Measurements from ENCODE around the gene CDC73. TPM values are rescaled to one million over a fixed set of nuclear protein-coding genes. Genes with fewer than 3 reads are reported as not detected.

CDC73 gene
- polyA plus RNA-seq, 1 donor (not counting 4 experiments of a cell fraction or from before 2014, with no cell fraction given), result 45.3 TPM

DNA sequence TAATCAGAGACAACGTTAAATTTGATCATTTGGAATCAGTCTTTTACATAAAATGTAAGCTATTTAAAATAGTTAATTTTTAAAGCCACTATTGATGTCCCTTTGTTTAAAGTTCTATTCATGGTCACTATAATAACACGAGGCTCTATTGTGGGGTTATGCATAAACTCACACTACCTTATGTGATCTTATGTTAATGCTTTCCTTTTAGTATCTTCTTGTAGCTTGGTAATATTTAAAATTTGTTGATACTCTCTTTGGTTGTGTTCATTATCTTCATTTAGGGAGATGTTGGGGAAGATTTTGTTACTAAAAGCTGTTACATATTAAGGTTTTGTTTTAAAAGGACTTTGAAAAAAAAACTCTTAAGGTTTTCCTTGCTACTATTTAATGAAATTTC is 63.4 kb downstream of the CDC73 start:
- H2AFZ ChIP-seq (ENCODE audit: control insufficient read depth, low read length), result no peak overlapping the region
- H3K27ac ChIP-seq (ENCODE audit: control insufficient read depth, insufficient read depth, low read length), result no peak overlapping the region
- H3K4me1 ChIP-seq (ENCODE audit: control insufficient read depth, extremely low read depth, insufficient read depth, low read length), result peaks cover 15% of the 10 kb centered on the region
- DNase-seq (ENCODE audit: low read depth, low spot score) (no peak), FAIRE-seq (no peak)
- TF ChIP-seq, protein P1, sequence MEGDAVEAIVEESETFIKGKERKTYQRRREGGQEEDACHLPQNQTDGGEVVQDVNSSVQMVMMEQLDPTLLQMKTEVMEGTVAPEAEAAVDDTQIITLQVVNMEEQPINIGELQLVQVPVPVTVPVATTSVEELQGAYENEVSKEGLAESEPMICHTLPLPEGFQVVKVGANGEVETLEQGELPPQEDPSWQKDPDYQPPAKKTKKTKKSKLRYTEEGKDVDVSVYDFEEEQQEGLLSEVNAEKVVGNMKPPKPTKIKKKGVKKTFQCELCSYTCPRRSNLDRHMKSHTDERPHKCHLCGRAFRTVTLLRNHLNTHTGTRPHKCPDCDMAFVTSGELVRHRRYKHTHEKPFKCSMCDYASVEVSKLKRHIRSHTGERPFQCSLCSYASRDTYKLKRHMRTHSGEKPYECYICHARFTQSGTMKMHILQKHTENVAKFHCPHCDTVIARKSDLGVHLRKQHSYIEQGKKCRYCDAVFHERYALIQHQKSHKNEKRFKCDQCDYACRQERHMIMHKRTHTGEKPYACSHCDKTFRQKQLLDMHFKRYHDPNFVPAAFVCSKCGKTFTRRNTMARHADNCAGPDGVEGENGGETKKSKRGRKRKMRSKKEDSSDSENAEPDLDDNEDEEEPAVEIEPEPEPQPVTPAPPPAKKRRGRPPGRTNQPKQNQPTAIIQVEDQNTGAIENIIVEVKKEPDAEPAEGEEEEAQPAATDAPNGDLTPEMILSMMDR (optimal IDR thresholded peaks at IDR 0.05 in 1 of 3, IDR thresholded peaks at IDR 0.05 in 1 of 3, conservative IDR thresholded peaks at IDR 0.05 in 1 of 3; ENCODE audit: extremely low read depth in 1 of 3, insufficient read depth in 2 of 3, low read length in 3 of 3), result no peak
- TF ChIP-seq EZH2 (IDR thresholded peaks at IDR 0.05; ENCODE audit: low read length), result no peak
- H3K4me2 ChIP-seq (ENCODE audit: control insufficient read depth, extremely low read depth, insufficient read depth, low read depth, low read length), result peak overlapping the region; percentile 95
- H3K36me3 ChIP-seq (ENCODE audit: control insufficient read depth in 2 of 2, extremely low read depth in 1 of 2, insufficient read depth in 2 of 2, low read length in 2 of 2), result no peaks in the 10 kb centered on the region
- dilution Hi-C loops (cut with MboI; ENCODE audit: extremely low pct_ligation_motif_present, low sequenced_read_pairs), result no loop called here
- H3K9me3 ChIP-seq (ENCODE audit: control insufficient read depth, low read depth, low read length), result no peaks in the 10 kb centered on the region
- peaks cover 4% of the 10 kb centered on the region for H4K20me1 ChIP-seq (ENCODE audit: control insufficient read depth, extremely low read depth, insufficient read depth, low read length)
- no peak overlapping the region for H3K4me3 ChIP-seq (ENCODE audit: control insufficient read depth in 2 of 3, extremely low read depth in 1 of 3, insufficient read depth in 2 of 3, low read depth in 1 of 3, low read length in 3 of 3)
- H3K79me2 ChIP-seq (ENCODE audit: control insufficient read depth, insufficient read depth, low read length), result peaks cover 61% of the 10 kb centered on the region
- no peak overlapping the region for H3K9ac ChIP-seq (ENCODE audit: control insufficient read depth, extremely low read depth, insufficient read depth, low read length)
- H3K9me1 ChIP-seq (ENCODE audit: control insufficient read depth, extremely low read depth, insufficient read depth, low read length), result no peaks in the 10 kb centered on the region
- H3K27me3 ChIP-seq (ENCODE audit: control insufficient read depth, extremely low read depth, insufficient read depth, low read length), result no peaks in the 10 kb centered on the region

DNA sequence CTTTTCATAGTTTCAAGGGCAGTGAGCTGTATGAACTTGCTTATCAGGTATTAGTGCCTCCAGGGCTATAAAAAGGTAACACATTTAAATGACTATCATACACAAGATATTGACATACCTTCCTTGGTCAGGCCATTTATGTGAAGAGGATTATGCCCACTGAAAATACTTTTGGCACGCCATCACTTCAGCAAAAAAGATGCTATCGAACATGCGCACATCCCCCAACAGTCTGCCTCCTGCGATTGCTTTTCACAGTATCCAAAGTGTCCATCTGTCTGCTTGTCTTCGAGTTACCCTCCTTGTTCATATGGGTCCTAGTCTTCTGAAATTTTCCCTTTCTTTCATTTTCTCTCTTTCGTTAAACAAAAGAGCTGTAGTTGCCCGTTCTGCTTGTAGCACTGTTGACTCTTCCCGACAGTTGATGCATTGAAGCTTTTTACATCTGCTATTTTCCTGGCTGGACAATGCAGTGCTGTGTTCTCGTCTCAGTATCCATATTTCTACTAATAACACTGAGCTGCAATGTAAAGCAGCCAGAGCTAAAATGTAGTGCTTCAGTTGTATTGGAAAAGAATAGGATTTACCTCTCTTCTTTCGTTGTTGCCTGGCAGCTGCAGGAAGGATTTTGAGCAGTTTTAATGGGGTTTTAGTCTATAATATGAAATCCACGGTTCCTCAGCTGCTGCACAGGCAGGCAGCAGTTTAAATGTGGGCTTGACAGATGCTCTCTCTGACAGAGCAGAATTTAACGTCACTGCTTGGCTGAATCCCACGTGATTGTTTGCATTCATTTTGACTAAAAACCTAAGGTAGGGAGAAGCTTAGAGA is 64.3 kb downstream of the CDC73 start, which contains the start of gene B3GALT2:
Gene B3GALT2 (minus strand): TSS at position 713 of the 831 bp plus-strand sequence. CDS start 5,051 bp downstream, outside the sequence.
- Histone ChIP-seq H3K27ac (ENCODE audit: control insufficient read depth, insufficient read depth, low read length) (peak within 1 kb of the TSS; percentile 57), H2AFZ (ENCODE audit: control insufficient read depth, low read length) (peak within 1 kb of the TSS; percentile 36), H3K9ac (ENCODE audit: control insufficient read depth, extremely low read depth, insufficient read depth, low read length) (peak within 1 kb of the TSS; percentile 49), H3K4me2 (ENCODE audit: control insufficient read depth, extremely low read depth, insufficient read depth, low read depth, low read length) (peak within 1 kb of the TSS; percentile 95), H3K36me3 (ENCODE audit: control insufficient read depth in 2 of 2, extremely low read depth in 1 of 2, insufficient read depth in 2 of 2, low read length in 2 of 2) (no peaks in the 10 kb centered on the region), H4K20me1 (ENCODE audit: control insufficient read depth, extremely low read depth, insufficient read depth, low read length) (peaks cover 4% of the 10 kb centered on the region), H3K9me3 (ENCODE audit: control insufficient read depth, low read depth, low read length) (no peaks in the 10 kb centered on the region), H3K4me1 (ENCODE audit: control insufficient read depth, extremely low read depth, insufficient read depth, low read length) (peaks cover 15% of the 10 kb centered on the region), H3K79me2 (ENCODE audit: control insufficient read depth, insufficient read depth, low read length) (peaks cover 63% of the 10 kb centered on the region), H3K4me3 (ENCODE audit: control insufficient read depth in 2 of 3, extremely low read depth in 1 of 3, insufficient read depth in 2 of 3, low read depth in 1 of 3, low read length in 3 of 3) (peak within 1 kb of the TSS; percentile 10 to 62 (median 58)), H3K9me1 (ENCODE audit: control insufficient read depth, extremely low read depth, insufficient read depth, low read length) (no peaks in the 10 kb centered on the region), H3K27me3 (ENCODE audit: control insufficient read depth, extremely low read depth, insufficient read depth, low read length) (no peaks in the 10 kb centered on the region)
- dilution Hi-C loops (cut with MboI; ENCODE audit: extremely low pct_ligation_motif_present, low sequenced_read_pairs), result no loop called here
- DNase-seq (ENCODE audit: low read depth, low spot score), result no peak
- peak; percentile 41 for FAIRE-seq
- TF ChIP-seq EZH2 (IDR thresholded peaks at IDR 0.05; ENCODE audit: low read length), result no peak
- TF ChIP-seq, protein P1 (optimal IDR thresholded peaks at IDR 0.05 in 1 of 3, IDR thresholded peaks at IDR 0.05 in 1 of 3, conservative IDR thresholded peaks at IDR 0.05 in 1 of 3; ENCODE audit: extremely low read depth in 1 of 3, insufficient read depth in 2 of 3, low read length in 3 of 3), result no peak

All from keratinocyte (primary cell).